Cardiac muscle cell (in vitro differentiated cells and primary cell): ENCODE measurements around the gene RGPD3. TPM values are rescaled to one million over a fixed set of nuclear protein-coding genes. Genes with fewer than 3 reads are reported as not detected.

ENCODE experiments used
- DNase-seq, 2 donors: peaks; one replicate each; pipeline versions ENCODE4 v3.0.0 to v3.0.0-alpha.2; 2010 to 2017; ENCODE audit warnings: low read depth in 1 of 2, low spot score in 1 of 2
- H3K27ac ChIP-seq: fragments of 200-600 bp; sonication (generic); 2 replicates; pipeline ENCODE4 v1.5.1; 2016
- H3K27me3 ChIP-seq: fragments of 200-600 bp; sonication (generic); 2 replicates; pipeline ENCODE4 v1.6.0; 2016; ENCODE audit warnings: control low read depth
- H3K36me3 ChIP-seq: fragments of 200-600 bp; sonication (generic); 2 replicates; pipeline ENCODE4 v1.5.1; 2016; ENCODE audit warnings: control low read depth
- H3K4me1 ChIP-seq: fragments of 200-600 bp; sonication (generic); 2 replicates; pipeline ENCODE4 v1.8.1; 2017; ENCODE audit warnings: low read depth, mild to moderate bottlenecking, mixed run types
- H3K4me3 ChIP-seq: fragments of 200-600 bp; sonication (generic); 2 replicates; pipeline ENCODE4 v1.5.1; 2016; ENCODE audit warnings: mild to moderate bottlenecking
- H3K9me3 ChIP-seq: fragments of 200-600 bp; sonication (generic); 2 replicates; pipeline ENCODE4 v1.5.1; 2017; ENCODE audit warnings: low read depth, mild to moderate bottlenecking, control low read depth
- polyA plus RNA-seq: library from polyadenylated mRNA; unstranded; fragments of >200 nt; fragmentation: Nextera tagmentation; extraction: Ambion mirVana; gene quantifications from 2 replicates; pipeline ENCODE4 v1.2.1, GENCODE V29; 2016
- total RNA-seq: library from RNA; depleted of rRNA; stranded (reverse); fragments of >200 nt; gene quantifications from 2 replicates; pipeline ENCODE4 v1.2.3, GENCODE V29; 2016
- TF ChIP-seq, protein P1 (sequence below): IDR thresholded peaks from 2 replicates; pipeline ENCODE4 v1.5.1; 2012; ENCODE audit warnings: low read depth, mild to moderate bottlenecking, low read length

The RGPD3 gene
- total and polyA plus RNA-seq, 2 experiments from 2014 or later, result 0.05 to 0.45 TPM

DNA sequence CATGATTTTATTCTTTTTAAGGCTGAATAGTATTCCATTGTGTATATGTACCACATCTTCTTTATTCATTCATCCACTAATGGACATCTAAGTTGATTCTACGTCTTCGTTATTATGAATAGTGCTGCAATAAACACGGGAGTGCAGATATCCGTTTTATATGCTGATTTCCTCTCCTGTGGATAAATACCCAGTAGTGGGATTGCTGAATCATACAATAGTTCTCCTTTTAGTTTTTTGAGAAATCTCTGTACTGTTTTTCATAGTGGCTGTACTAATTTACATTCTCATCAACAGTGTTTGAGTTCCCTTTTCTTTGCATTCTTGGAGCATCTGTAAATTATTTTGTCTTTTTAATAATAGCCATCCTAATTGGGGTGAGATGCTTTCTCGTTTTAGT is 114.5 kb downstream of the RGPD3 start:
- H3K27me3 ChIP-seq, result no peaks in the 10 kb centered on the region
- H3K36me3 ChIP-seq, result no peaks in the 10 kb centered on the region
- H3K27ac ChIP-seq, result no peak overlapping the region
- no peaks in the 10 kb centered on the region for H3K4me1 ChIP-seq
- no peak for DNase-seq
- TF ChIP-seq, protein P1, sequence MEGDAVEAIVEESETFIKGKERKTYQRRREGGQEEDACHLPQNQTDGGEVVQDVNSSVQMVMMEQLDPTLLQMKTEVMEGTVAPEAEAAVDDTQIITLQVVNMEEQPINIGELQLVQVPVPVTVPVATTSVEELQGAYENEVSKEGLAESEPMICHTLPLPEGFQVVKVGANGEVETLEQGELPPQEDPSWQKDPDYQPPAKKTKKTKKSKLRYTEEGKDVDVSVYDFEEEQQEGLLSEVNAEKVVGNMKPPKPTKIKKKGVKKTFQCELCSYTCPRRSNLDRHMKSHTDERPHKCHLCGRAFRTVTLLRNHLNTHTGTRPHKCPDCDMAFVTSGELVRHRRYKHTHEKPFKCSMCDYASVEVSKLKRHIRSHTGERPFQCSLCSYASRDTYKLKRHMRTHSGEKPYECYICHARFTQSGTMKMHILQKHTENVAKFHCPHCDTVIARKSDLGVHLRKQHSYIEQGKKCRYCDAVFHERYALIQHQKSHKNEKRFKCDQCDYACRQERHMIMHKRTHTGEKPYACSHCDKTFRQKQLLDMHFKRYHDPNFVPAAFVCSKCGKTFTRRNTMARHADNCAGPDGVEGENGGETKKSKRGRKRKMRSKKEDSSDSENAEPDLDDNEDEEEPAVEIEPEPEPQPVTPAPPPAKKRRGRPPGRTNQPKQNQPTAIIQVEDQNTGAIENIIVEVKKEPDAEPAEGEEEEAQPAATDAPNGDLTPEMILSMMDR, result no peak
- H3K4me3 ChIP-seq, result no peak overlapping the region
- H3K9me3 ChIP-seq, result no peaks in the 10 kb centered on the region

DNA sequence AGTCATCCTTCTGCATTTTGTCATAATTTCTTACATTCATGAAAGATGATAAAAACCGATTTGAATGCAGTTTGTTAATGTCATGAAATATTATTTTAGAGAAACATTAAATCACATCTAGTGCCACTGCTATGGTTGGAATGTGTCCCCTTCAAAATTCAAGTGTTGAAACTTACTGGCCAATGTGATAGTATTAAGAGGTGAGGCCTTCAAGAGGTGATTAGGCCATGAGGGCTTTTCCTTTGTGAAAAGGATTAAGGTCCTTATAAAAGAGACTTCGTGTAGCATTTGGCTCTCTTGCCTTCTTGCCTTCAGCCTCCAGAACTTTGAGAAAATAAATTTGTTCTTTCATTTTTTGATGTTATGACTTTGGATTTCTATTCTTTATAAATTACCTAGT is 117.2 kb downstream of the RGPD3 start:
- peak in 1 of 2 donors; percentile 35 for DNase-seq
- no peaks in the 10 kb centered on the region for H3K9me3 ChIP-seq
- no peak overlapping the region for H3K4me3 ChIP-seq
- no peaks in the 10 kb centered on the region for H3K27me3 ChIP-seq
- H3K36me3 ChIP-seq, result no peaks in the 10 kb centered on the region
- TF ChIP-seq, protein P1, result no peak
- H3K27ac ChIP-seq, result no peak overlapping the region
- no peaks in the 10 kb centered on the region for H3K4me1 ChIP-seq

DNA sequence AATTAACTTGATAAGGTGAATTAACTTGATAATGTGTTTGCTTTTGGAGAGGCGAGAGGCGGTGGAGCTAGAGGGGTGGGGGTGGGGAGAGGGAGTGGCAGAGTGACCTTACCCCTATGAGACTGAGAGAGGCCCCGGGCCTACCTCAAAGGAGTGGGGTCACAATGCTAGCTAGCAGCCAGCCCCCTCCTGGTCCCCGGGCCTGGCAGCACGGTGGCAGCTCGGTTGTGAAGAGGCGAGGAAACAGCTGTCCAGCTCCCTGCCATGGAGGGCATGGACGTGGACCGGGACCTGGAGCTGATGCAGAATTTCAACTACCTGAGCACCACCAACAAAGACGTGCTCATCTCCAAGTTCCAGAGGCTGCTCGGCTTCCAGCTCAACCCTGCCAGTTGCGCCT is 123.9 kb downstream of the RGPD3 start:
- Histone ChIP-seq H3K4me1 (no peaks in the 10 kb centered on the region), H3K4me3 (no peak overlapping the region), H3K9me3 (no peaks in the 10 kb centered on the region), H3K27me3 (no peaks in the 10 kb centered on the region), H3K36me3 (no peaks in the 10 kb centered on the region), H3K27ac (no peak overlapping the region)
- DNase-seq, result no peak
- TF ChIP-seq, protein P1, result no peak

DNA sequence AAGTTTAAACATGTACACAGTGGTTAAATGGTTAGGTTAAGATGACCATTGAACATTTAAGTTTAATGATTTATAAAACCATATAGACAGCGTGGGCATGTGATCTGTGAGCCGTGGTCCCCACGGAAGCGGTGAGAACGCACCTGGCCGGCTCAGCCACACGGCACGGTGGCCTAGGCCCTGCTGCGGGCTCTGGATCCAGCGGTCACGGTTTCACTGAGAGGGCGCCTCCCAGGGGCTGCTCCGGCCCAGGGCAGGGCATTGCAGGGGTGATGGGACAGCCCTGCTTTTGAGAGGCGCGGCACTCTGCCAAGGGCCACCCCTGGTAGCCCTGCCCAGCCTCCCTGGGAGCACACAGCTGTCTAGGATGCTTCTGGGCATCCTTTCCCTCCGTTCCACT is 124.9 kb downstream of the RGPD3 start:
- H3K27me3 ChIP-seq, result no peaks in the 10 kb centered on the region
- no peaks in the 10 kb centered on the region for H3K4me1 ChIP-seq
- DNase-seq, result no peak
- H3K4me3 ChIP-seq, result no peak overlapping the region
- TF ChIP-seq, protein P1, result no peak
- no peak overlapping the region for H3K27ac ChIP-seq
- no peaks in the 10 kb centered on the region for H3K9me3 ChIP-seq
- no peaks in the 10 kb centered on the region for H3K36me3 ChIP-seq

DNA sequence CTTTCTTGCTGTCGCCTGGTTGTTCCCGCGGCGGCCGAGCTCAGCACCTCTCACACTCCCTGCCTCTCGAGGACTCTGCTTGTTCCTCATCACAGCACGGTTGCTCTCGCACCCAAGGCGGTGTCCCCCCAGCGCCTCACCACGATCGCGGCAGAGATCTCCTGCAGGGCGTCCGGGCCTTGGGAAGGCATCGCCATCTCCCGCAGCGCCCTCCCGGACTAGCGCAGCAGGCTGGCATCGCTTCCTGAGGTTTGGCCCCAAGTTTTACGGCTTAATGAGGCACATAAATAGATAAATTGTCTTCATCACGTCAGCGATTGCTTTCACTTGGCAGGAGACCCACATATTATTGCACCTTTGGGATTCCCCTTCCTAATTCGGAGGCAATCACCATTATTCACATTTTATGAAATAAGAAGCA is 125.4 kb downstream of the RGPD3 start:
- no peak for DNase-seq
- Histone ChIP-seq H3K27ac (no peak overlapping the region), H3K9me3 (no peaks in the 10 kb centered on the region), H3K4me3 (no peak overlapping the region), H3K4me1 (no peaks in the 10 kb centered on the region), H3K27me3 (no peaks in the 10 kb centered on the region), H3K36me3 (no peaks in the 10 kb centered on the region)
- TF ChIP-seq, protein P1, result no peak

DNA sequence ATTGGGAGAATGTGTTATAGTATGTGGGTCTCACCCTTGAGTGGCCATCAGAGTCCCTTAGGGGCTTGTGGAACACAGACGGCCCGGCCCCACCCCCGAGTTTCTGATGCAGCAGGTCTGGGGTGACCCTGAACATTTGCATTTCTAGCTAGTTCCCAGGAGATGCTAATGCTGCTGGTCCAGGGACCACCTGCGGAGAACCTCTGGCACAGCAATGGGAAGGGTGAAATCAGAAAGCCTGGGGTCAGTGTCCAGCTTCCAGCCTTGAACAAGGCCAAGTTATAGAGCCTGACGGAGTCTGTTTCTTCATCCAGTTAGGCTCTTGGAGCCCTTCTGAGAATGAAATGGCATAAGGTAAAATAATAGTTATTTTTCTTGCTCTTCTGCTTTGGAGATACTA is 126.5 kb downstream of the RGPD3 start:
- TF ChIP-seq, protein P1, result no peak
- no peak for DNase-seq
- no peaks in the 10 kb centered on the region for H3K36me3 ChIP-seq
- H3K27ac ChIP-seq, result no peak overlapping the region
- H3K4me3 ChIP-seq, result no peak overlapping the region
- no peaks in the 10 kb centered on the region for H3K9me3 ChIP-seq
- no peaks in the 10 kb centered on the region for H3K27me3 ChIP-seq
- no peaks in the 10 kb centered on the region for H3K4me1 ChIP-seq
